ENCODE results near the gene GPR31.
A peak's percentile ranks its signal among the peaks of the same experiment; 100 is the strongest.

Gene GPR31

GRCh38 chr6:167119670-167120582, 37.9 kb downstream of the GPR31 start:
- Histone ChIP-seq H3K9ac (ENCODE audit: low read depth, low read length, poor library complexity) (no peak overlapping the region), H3K9me3 (replicated peaks in 1 of 2; ENCODE audit: control insufficient read depth in 2 of 2, insufficient read depth in 1 of 2, low read depth in 1 of 2, low read length in 2 of 2) (no peaks in the 10 kb centered on the region), H3K4ac (ENCODE audit: low read length) (no peak overlapping the region), H2AK5ac (ENCODE audit: low read depth, low read length) (no peak overlapping the region), H3K27me3 (ENCODE audit: control insufficient read depth in 3 of 3, insufficient read depth in 3 of 3, low read depth in 1 of 3, low read length in 3 of 3) (peaks cover 0 to 2% (median 0%) of the 10 kb centered on the region in 3 experiments), H3K4me1 (ENCODE audit: control insufficient read depth in 2 of 2, insufficient read depth in 1 of 2, low read depth in 1 of 2, low read length in 2 of 2) (peaks cover 0 to 3% of the 10 kb centered on the region in 2 donors), H3K23ac (ENCODE audit: low read depth, low read length, poor library complexity) (no peak overlapping the region), H2BK120ac (ENCODE audit: low read depth, low read length) (no peak overlapping the region), H3K27ac (replicated peaks; ENCODE audit: low read length) (no peak overlapping the region), H3K79me1 (ENCODE audit: low read depth, low read length) (no peaks in the 10 kb centered on the region), H4K91ac (ENCODE audit: low read depth, low read length, poor library complexity) (no peak overlapping the region), H3K14ac (ENCODE audit: low read length) (no peak overlapping the region), H4K8ac (ENCODE audit: low read depth, low read length) (no peak overlapping the region), H2BK5ac (ENCODE audit: low read length) (no peak overlapping the region), H3K4me3 (ENCODE audit: low read length in 2 of 2) (no peak overlapping the region), H2BK15ac (ENCODE audit: low read length) (no peak overlapping the region), H3K36me3 (replicated peaks in 1 of 2; ENCODE audit: control insufficient read depth in 2 of 2, insufficient read depth in 2 of 2, low read length in 2 of 2) (no peaks in the 10 kb centered on the region), H2AFZ (ENCODE audit: low read length) (no peak overlapping the region), H2BK12ac (ENCODE audit: low read length) (no peak overlapping the region), H3K18ac (ENCODE audit: low read length) (no peak overlapping the region), H3K4me2 (ENCODE audit: insufficient read depth, low read length, poor library complexity, severe bottlenecking) (no peak overlapping the region)
- no peak for DNase-seq (ENCODE audit: low spot score)
- no CpG with 5 or more reads among the region's 8 CpGs for WGBS, 2 donors (ENCODE audit: extremely low coverage in 2 of 2, insufficient read length in 2 of 2, insufficient replicate concordance in 1 of 2)

GRCh38 chr6:167118839-167119238, 38.9 kb downstream of the GPR31 start:
- no peak for DNase-seq (ENCODE audit: low spot score)
- WGBS, 2 donors (ENCODE audit: extremely low coverage in 2 of 2, insufficient read length in 2 of 2, insufficient replicate concordance in 1 of 2) = no CpG with 5 or more reads among the region's 12 CpGs
- H3K36me3 ChIP-seq (replicated peaks in 1 of 2; ENCODE audit: control insufficient read depth in 2 of 2, insufficient read depth in 2 of 2, low read length in 2 of 2) = no peaks in the 10 kb centered on the region

GRCh38 chr6:167118006-167118405, 39.8 kb downstream of the GPR31 start:
- H3K18ac ChIP-seq (ENCODE audit: low read length) = no peak overlapping the region
- no peak overlapping the region for H3K23ac ChIP-seq (ENCODE audit: low read depth, low read length, poor library complexity)
- no peak overlapping the region for H2AFZ ChIP-seq (ENCODE audit: low read length)
- DNase-seq (ENCODE audit: low spot score) = no peak
- no peak overlapping the region for H2BK12ac ChIP-seq (ENCODE audit: low read length)
- H3K14ac ChIP-seq (ENCODE audit: low read length) = no peak overlapping the region
- no peak overlapping the region for H3K4ac ChIP-seq (ENCODE audit: low read length)
- no peak overlapping the region for H4K8ac ChIP-seq (ENCODE audit: low read depth, low read length)
- no peak overlapping the region for H2AK5ac ChIP-seq (ENCODE audit: low read depth, low read length)
- WGBS, 2 donors (ENCODE audit: extremely low coverage in 2 of 2, insufficient read length in 2 of 2, insufficient replicate concordance in 1 of 2) = no CpG with 5 or more reads among the region's 7 CpGs
- no peak overlapping the region for H3K4me2 ChIP-seq (ENCODE audit: insufficient read depth, low read length, poor library complexity, severe bottlenecking)
- peaks cover 0 to 3% of the 10 kb centered on the region in 2 donors for H3K4me1 ChIP-seq (ENCODE audit: control insufficient read depth in 2 of 2, insufficient read depth in 1 of 2, low read depth in 1 of 2, low read length in 2 of 2)
- H3K27me3 ChIP-seq (ENCODE audit: control insufficient read depth in 3 of 3, insufficient read depth in 3 of 3, low read depth in 1 of 3, low read length in 3 of 3) = no peaks in the 10 kb centered on the region
- no peak overlapping the region for H2BK5ac ChIP-seq (ENCODE audit: low read length)
- no peak overlapping the region for H4K91ac ChIP-seq (ENCODE audit: low read depth, low read length, poor library complexity)
- no peak overlapping the region for H2BK15ac ChIP-seq (ENCODE audit: low read length)
- H3K4me3 ChIP-seq (ENCODE audit: low read length in 2 of 2) = no peak overlapping the region
- H3K9me3 ChIP-seq (replicated peaks in 1 of 2; ENCODE audit: control insufficient read depth in 2 of 2, insufficient read depth in 1 of 2, low read depth in 1 of 2, low read length in 2 of 2) = no peaks in the 10 kb centered on the region
- H3K79me1 ChIP-seq (ENCODE audit: low read depth, low read length) = no peaks in the 10 kb centered on the region
- H3K36me3 ChIP-seq (replicated peaks in 1 of 2; ENCODE audit: control insufficient read depth in 2 of 2, insufficient read depth in 2 of 2, low read length in 2 of 2) = no peaks in the 10 kb centered on the region
- no peak overlapping the region for H2BK120ac ChIP-seq (ENCODE audit: low read depth, low read length)
- H3K9ac ChIP-seq (ENCODE audit: low read depth, low read length, poor library complexity) = no peak overlapping the region
- no peak overlapping the region for H3K27ac ChIP-seq (replicated peaks; ENCODE audit: low read length)

More at GRCh38 chr6:167118839-167119238, 38.9 kb downstream of the GPR31 start:
- Histone ChIP-seq H4K91ac (ENCODE audit: low read depth, low read length, poor library complexity) (peak overlapping the region; percentile 49), H3K27me3 (ENCODE audit: control insufficient read depth in 3 of 3, insufficient read depth in 3 of 3, low read depth in 1 of 3, low read length in 3 of 3) (no peaks in the 10 kb centered on the region), H3K9ac (ENCODE audit: low read depth, low read length, poor library complexity) (no peak overlapping the region), H2BK12ac (ENCODE audit: low read length) (no peak overlapping the region), H3K4me1 (ENCODE audit: control insufficient read depth in 2 of 2, insufficient read depth in 1 of 2, low read depth in 1 of 2, low read length in 2 of 2) (peaks cover 0 to 3% of the 10 kb centered on the region in 2 donors), H4K8ac (ENCODE audit: low read depth, low read length) (no peak overlapping the region), H3K27ac (replicated peaks; ENCODE audit: low read length) (no peak overlapping the region), H3K23ac (ENCODE audit: low read depth, low read length, poor library complexity) (no peak overlapping the region), H2AK5ac (ENCODE audit: low read depth, low read length) (no peak overlapping the region), H2BK15ac (ENCODE audit: low read length) (no peak overlapping the region), H2BK5ac (ENCODE audit: low read length) (no peak overlapping the region), H3K4me2 (ENCODE audit: insufficient read depth, low read length, poor library complexity, severe bottlenecking) (no peak overlapping the region), H2AFZ (ENCODE audit: low read length) (no peak overlapping the region), H3K14ac (ENCODE audit: low read length) (no peak overlapping the region), H2BK120ac (ENCODE audit: low read depth, low read length) (no peak overlapping the region), H3K4me3 (ENCODE audit: low read length in 2 of 2) (no peak overlapping the region), H3K79me1 (ENCODE audit: low read depth, low read length) (no peaks in the 10 kb centered on the region), H3K9me3 (replicated peaks in 1 of 2; ENCODE audit: control insufficient read depth in 2 of 2, insufficient read depth in 1 of 2, low read depth in 1 of 2, low read length in 2 of 2) (no peaks in the 10 kb centered on the region), H3K4ac (ENCODE audit: low read length) (no peak overlapping the region), H3K18ac (ENCODE audit: low read length) (no peak overlapping the region)

GRCh38 chr6:167116838-167117228, 40.9 kb downstream of the GPR31 start:
- no CpG with 5 or more reads among the region's 14 CpGs for WGBS, 2 donors (ENCODE audit: extremely low coverage in 2 of 2, insufficient read length in 2 of 2, insufficient replicate concordance in 1 of 2)
- no peak overlapping the region for H3K4ac ChIP-seq (ENCODE audit: low read length)
- no peaks in the 10 kb centered on the region for H3K27me3 ChIP-seq (ENCODE audit: control insufficient read depth in 3 of 3, insufficient read depth in 3 of 3, low read depth in 1 of 3, low read length in 3 of 3)

More at GRCh38 chr6:167116838-167117228, 40.9 kb downstream of the GPR31 start:
- Histone ChIP-seq H3K27ac (replicated peaks; ENCODE audit: low read length) (no peak overlapping the region), H3K4me2 (ENCODE audit: insufficient read depth, low read length, poor library complexity, severe bottlenecking) (no peak overlapping the region), H4K91ac (ENCODE audit: low read depth, low read length, poor library complexity) (no peak overlapping the region), H3K4me3 (ENCODE audit: low read length in 2 of 2) (no peak overlapping the region), H3K23ac (ENCODE audit: low read depth, low read length, poor library complexity) (peak overlapping the region; percentile 30), H3K9ac (ENCODE audit: low read depth, low read length, poor library complexity) (no peak overlapping the region), H2BK15ac (ENCODE audit: low read length) (peak overlapping the region; percentile 30), H2BK5ac (ENCODE audit: low read length) (peak overlapping the region; percentile 72), H2BK12ac (ENCODE audit: low read length) (no peak overlapping the region), H2BK120ac (ENCODE audit: low read depth, low read length) (no peak overlapping the region), H4K8ac (ENCODE audit: low read depth, low read length) (no peak overlapping the region), H3K14ac (ENCODE audit: low read length) (peak overlapping the region; percentile 31), H3K9me3 (replicated peaks in 1 of 2; ENCODE audit: control insufficient read depth in 2 of 2, insufficient read depth in 1 of 2, low read depth in 1 of 2, low read length in 2 of 2) (no peaks in the 10 kb centered on the region), H2AFZ (ENCODE audit: low read length) (no peak overlapping the region), H3K79me1 (ENCODE audit: low read depth, low read length) (no peaks in the 10 kb centered on the region), H2AK5ac (ENCODE audit: low read depth, low read length) (no peak overlapping the region), H3K18ac (ENCODE audit: low read length) (peak overlapping the region; percentile 81), H3K36me3 (replicated peaks in 1 of 2; ENCODE audit: control insufficient read depth in 2 of 2, insufficient read depth in 2 of 2, low read length in 2 of 2) (no peaks in the 10 kb centered on the region), H3K4me1 (ENCODE audit: control insufficient read depth in 2 of 2, insufficient read depth in 1 of 2, low read depth in 1 of 2, low read length in 2 of 2) (peaks cover 0 to under 1% of the 10 kb centered on the region in 2 donors)
- DNase-seq (ENCODE audit: low spot score) = no peak
